AG04449 (cell line): Measurements from ENCODE around the gene KRTAP4-12.
"Not testable (repeated sequence)": the region's sequence is repeated elsewhere in the genome, so short reads cannot be mapped to it uniquely, and the experiment has no call there.

Source experiments
- CTCF ChIA-PET: fragments of 350-600 bp; formaldehyde crosslinking; extraction: SDS; loops from one replicate; lab custom pipeline; 2021; ENCODE audit warnings: antibody characterized with exemption; lab: Yijun Ruan, JAX
- POLR2A ChIA-PET: fragments of 400-600, 350-600 bp; formaldehyde crosslinking; extraction: SDS; loops from one replicate; lab custom pipeline; 2020; ENCODE audit warnings: antibody characterized with exemption, inconsistent platforms; lab: Yijun Ruan, JAX
- DNase-seq: peaks from one replicate; pipeline ENCODE4 v3.0.0-alpha.2; 2010; ENCODE audit warnings: low read depth, low spot score
- H3K4me3 ChIP-seq: 2 replicates; pipeline ENCODE4 v1.5.1; 2011; ENCODE audit warnings: low read depth, mild to moderate bottlenecking, control low read depth, low read length
- TF ChIP-seq, protein P1 (sequence below): IDR thresholded peaks from one replicate; pipeline ENCODE4 v1.5.1; 2011; ENCODE audit warnings: mild to moderate bottlenecking, moderate library complexity, low read length, control low read depth, inconsistent platforms; ENCODE audit not compliant: insufficient read depth; ENCODE audit errors: missing control alignments

Gene KRTAP4-12

DNA sequence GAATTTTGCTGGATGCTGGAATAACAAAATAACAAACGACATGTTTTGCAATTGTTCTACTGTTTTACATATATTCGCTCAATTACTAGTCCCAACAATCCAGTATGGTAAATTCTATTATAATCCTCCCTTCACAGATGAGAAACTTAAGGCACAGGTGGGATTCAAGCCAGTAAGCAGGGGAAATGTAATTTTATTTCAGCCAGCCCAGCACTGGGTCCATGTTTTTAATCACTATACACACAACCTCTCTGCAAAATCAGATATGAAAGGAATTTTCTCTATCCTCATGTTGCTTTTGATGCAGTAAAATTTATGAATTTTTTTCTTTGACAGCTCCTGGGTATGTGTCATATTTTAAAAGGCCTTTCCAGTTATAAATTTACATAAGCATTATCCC, 21.3 kb upstream of the KRTAP4-12 start:
- ChIA-PET CTCF (no interaction called here), POLR2A (no interaction called here)
- no peak for DNase-seq
- TF ChIP-seq, protein P1, sequence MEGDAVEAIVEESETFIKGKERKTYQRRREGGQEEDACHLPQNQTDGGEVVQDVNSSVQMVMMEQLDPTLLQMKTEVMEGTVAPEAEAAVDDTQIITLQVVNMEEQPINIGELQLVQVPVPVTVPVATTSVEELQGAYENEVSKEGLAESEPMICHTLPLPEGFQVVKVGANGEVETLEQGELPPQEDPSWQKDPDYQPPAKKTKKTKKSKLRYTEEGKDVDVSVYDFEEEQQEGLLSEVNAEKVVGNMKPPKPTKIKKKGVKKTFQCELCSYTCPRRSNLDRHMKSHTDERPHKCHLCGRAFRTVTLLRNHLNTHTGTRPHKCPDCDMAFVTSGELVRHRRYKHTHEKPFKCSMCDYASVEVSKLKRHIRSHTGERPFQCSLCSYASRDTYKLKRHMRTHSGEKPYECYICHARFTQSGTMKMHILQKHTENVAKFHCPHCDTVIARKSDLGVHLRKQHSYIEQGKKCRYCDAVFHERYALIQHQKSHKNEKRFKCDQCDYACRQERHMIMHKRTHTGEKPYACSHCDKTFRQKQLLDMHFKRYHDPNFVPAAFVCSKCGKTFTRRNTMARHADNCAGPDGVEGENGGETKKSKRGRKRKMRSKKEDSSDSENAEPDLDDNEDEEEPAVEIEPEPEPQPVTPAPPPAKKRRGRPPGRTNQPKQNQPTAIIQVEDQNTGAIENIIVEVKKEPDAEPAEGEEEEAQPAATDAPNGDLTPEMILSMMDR, result no peak
- H3K4me3 ChIP-seq, result no peak overlapping the region

DNA sequence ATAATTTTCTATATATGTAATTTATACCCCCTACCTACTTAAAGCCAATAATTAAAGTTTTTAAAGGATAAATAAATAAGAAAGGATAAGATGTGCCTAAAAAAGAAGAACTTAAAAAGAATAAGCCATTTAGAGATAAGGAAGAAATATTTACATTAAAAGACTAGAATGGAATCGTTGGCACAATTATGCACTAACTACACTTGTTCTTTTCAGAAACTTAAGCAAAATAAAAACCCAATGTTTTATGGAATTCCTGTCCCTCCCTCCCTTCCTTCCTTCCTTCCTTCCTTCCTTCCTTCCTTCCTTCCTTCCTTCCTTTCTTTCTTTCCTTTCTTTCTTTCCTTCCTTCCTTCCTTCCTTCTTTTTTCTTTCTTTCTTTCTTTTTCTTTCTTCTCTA, 20.9 kb upstream of the KRTAP4-12 start:
- TF ChIP-seq, protein P1, result no peak
- H3K4me3 ChIP-seq, result no peak overlapping the region
- ChIA-PET CTCF (no interaction called here), POLR2A (no interaction called here)
- DNase-seq, result no peak

DNA sequence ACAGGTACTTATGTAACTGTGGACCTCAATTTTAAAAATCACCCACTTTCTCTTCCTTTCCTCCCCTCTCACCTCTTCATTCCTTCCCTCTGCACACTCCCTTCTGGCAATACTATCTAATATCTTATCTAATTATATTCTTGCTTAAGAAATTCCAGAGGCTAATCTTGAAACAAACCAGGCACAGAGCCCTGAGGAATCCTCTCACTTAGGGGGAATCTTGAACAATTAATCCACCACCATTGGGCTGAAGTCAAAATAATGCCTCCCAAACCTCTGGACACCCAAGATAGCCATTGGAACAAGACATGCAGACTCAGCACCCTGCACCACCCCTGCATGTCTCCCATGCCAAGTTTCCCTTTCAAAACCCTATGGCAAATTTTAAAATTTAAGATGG, 17.4 kb upstream of the KRTAP4-12 start:
- ChIA-PET CTCF (interaction anchor here (1.0 to 1.4 kb wide), 3 partner anchors 17 to 507 kb away, joined by 3 to 4 read pairs (median 3); no protein-coding TSS in a partner anchor), POLR2A (interaction anchor here (1.0 kb wide), 1 partner anchor 231 kb away, joined by 3 read pairs; no protein-coding TSS in a partner anchor)
- H3K4me3 ChIP-seq, result no peak overlapping the region
- no peak for DNase-seq
- TF ChIP-seq, protein P1, result no peak

DNA sequence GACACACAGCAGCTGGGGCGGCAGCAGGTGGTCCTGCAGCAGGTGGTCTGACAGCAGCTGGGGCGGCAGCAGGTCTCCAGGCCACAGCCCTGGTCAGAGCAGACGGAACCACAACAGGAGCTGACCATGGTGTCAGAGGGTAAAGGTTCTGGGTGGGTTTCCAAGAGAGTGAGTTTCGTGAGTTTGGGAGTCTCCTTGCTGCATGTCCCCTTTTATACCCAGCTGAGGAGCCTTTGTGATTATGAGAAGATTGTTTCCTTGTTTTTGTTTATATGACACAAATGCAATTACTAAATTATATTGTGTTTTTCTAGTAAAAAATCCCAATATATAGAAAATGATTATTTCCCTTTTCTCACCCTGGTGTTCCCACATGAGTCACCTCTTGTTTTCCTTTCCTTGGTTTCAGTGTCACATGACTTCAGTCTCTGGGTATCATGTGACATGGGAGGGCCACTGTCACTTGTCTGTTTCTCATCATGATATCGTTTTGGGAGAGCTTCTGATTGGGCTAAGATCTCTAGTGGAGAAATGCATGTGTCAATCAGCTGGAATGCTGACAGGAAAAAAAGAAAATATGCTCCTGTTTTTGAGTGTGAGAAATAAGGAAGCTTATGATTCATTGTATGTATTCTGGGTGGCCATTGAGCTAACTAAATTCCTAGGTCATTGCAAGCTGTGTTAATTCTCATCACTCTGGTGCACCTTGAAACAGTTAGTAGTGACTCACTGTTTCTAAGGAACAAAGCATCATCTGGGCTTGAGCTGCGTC, 16.6 kb upstream of the KRTAP4-12 start, which contains the start of gene KRTAP4-6:
KRTAP4-6 (minus strand) TSS at position 185 of the 772 bp plus-strand sequence; CDS start at position 128, 57 bp downstream.
- peak; percentile 71 for DNase-seq
- POLR2A ChIA-PET, result interaction anchor here (1.0 kb wide), 1 partner anchor 230 kb away, joined by 3 read pairs; no protein-coding TSS in a partner anchor
- TF ChIP-seq, protein P1, result no peak
- no peak within 1 kb of the TSS for H3K4me3 ChIP-seq
- CTCF ChIA-PET, result interaction anchor here (0.8 to 1.4 kb wide), 4 partner anchors 16 to 508 kb away, joined by 3 to 4 read pairs (median 3); no protein-coding TSS in a partner anchor

DNA sequence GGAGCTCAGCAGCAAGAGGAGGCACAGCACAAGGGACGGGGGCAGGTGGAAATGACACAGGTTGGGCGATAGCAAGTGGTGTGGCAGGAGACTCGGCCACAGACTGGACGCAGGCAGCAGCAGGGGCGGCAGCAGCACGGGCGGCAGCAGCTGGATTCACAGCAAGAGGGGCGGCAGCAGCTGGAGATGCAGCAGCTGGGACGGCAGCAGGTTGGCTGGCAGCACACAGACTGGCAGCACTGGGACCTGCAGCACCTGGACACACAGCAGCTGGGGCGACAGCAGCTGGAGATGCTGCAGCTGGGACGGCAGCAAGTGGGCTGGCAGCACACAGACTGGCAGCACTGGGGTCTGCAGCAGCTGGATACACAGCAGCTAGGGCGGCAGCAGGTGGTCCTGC, 15.9 kb upstream of the KRTAP4-12 start:
- CTCF ChIA-PET, H3K4me3 ChIP-seq, POLR2A ChIA-PET, DNase-seq: not testable (repeated sequence)

DNA sequence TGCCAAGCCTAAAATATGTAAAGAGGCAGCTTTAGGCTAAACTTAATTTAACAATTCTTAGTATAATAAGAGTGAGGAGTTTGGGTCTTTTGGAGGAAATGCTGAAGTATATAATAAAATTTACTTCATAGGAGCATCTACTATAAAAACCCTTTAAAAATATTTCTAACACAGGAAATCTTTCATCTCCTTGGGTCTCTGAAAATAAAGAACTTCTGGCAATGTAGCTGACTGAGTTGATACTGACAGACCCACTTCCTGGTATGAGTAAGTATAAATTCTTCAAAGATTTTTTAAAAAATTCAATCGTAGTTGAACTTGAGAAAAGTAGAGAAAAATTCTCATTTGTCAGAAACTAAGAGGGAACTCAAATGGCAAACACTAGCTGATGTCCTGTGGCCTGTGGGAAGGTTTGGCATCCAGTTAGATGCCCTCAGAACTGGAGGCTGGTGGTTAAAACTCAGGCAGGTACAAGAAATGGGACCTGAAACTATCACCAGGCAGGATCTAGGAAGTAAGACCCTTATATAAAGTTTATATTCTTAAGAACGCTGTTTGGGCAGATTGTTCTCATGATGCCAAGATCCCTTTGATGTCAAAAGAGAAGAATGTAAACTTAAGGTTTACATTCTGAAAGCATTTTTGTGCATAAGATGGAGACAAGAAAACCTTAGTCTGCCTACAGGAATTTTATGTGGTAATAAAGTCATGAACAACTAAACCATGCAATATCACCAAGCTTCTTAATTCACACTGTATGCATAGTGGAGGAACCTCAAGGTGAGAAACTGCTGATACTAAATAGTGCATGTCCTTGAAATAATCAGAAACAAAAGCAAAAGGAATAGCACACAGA, 10.1 kb upstream of the KRTAP4-12 start:
- CTCF ChIA-PET, result interaction anchor here (1.0 to 1.6 kb wide), 2 partner anchors 188 to 415 kb away, joined by 3 to 6 read pairs; no protein-coding TSS in a partner anchor

More for the DNA sequence above, 10.1 kb upstream of the KRTAP4-12 start:
- TF ChIP-seq, protein P1, result no peak
- no peak overlapping the region for H3K4me3 ChIP-seq
- POLR2A ChIA-PET, result interaction anchor here (0.9 kb wide), 1 partner anchor 181 kb away, joined by 3 read pairs; no protein-coding TSS in a partner anchor
- DNase-seq, result no peak
